Stimulated activated memory B cell treated with anti-CD40 and anti-IgM and Interleukin-4, amounts not matched to agents 10 μg/mL and 1 μg/mL and 100 μg/mL, for 72 hours (primary cell): Measurements from ENCODE around the gene TPM3.
"Not testable (repeated sequence)": the region's sequence is repeated elsewhere in the genome, so short reads cannot be mapped to it uniquely, and the experiment has no call there.

Experiments
- ATAC-seq: fragments of 150-1000 bp; cut with Tn5 transposase; 2 replicates; pipeline ENCODE4 v1.10.0; 2021
- H3K27ac Mint-ChIP-seq: one replicate; pipeline ENCODE4 v1.8.0; 2022; ENCODE audit warnings: mild to moderate bottlenecking, mixed read lengths
- H3K27me3 Mint-ChIP-seq: one replicate; pipeline ENCODE4 v1.8.0; 2022; ENCODE audit warnings: mixed read lengths
- H3K36me3 Mint-ChIP-seq: one replicate; pipeline ENCODE4 v1.8.0; 2022; ENCODE audit warnings: mixed read lengths
- H3K4me1 Mint-ChIP-seq: one replicate; pipeline ENCODE4 v1.8.0; 2022; ENCODE audit warnings: mixed read lengths
- H3K4me3 Mint-ChIP-seq: one replicate; pipeline ENCODE4 v1.8.0; 2022; ENCODE audit warnings: mild to moderate bottlenecking, moderate library complexity, mixed read lengths
- H3K9me3 Mint-ChIP-seq: one replicate; pipeline ENCODE4 v1.8.0; 2022; ENCODE audit warnings: mixed read lengths

Gene TPM3

GRCh38 chr1:154219541-154219940 is 27.6 kb upstream of the TPM3 start:
- Mint-ChIP-seq H3K4me1 (peaks cover 54% of the 10 kb centered on the region), H3K36me3 (peaks cover 31% of the 10 kb centered on the region), H3K27ac (peak overlapping the region; percentile 97)

DNA sequence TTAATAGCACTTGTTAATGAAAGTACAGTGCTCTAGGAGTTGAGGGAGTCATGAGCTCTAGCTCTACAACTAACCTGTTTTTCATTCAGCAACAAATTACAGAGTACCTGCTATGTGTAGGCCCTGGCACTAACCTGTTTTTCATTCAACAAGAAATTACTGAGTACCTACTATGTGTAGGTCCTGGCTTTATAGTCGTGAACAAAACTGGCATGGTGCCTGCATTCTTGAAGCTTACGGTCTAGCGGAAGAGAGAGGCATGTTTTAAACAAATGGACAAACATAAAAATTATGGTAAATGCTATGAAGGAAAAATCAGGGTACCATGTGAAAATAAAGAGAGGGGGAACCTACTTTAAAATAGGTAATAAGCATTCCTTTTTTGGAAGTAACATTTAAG is 26.6 kb upstream of the TPM3 start:
- Mint-ChIP-seq H3K27ac (peak overlapping the region; percentile 97), H3K4me3 (peak overlapping the region; percentile 91), H3K9me3 (no peaks in the 10 kb centered on the region), H3K27me3 (no peaks in the 10 kb centered on the region), H3K36me3 (peaks cover 35% of the 10 kb centered on the region), H3K4me1 (peaks cover 44% of the 10 kb centered on the region)
- no peak for ATAC-seq

More at GRCh38 chr1:154219541-154219940, 27.6 kb upstream of the TPM3 start:
- H3K4me3 Mint-ChIP-seq = peak overlapping the region; percentile 91
- no peaks in the 10 kb centered on the region for H3K27me3 Mint-ChIP-seq
- H3K9me3 Mint-ChIP-seq = no peaks in the 10 kb centered on the region
- no peak for ATAC-seq

- Mint-ChIP-seq H3K4me3 (no peak overlapping the region), H3K36me3 (peaks cover 57% of the 10 kb centered on the region)
These were observed 21.4 kb upstream of the TPM3 start for GRCh38 chr1:154213274-154213673.

DNA sequence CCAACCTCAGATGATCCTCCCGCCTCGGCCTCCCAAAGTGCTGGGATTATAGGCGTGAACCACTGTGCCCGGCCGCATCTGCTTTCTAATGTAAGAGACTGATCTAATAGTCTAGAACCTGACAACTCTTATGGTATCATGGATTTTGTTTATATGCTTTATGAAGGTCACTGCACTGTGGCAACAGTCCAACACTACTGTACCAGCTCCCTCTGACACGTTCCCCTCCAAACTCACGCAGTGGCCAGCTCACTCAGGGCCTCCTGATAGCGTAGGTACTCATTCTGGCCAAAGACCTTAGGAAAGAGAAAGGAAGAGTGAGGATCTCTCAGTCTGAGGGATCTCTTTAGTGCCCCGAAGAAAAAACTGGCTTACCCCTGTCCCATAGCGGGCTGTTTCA is 20.2 kb upstream of the TPM3 start:
- Mint-ChIP-seq H3K27me3 (no peaks in the 10 kb centered on the region), H3K4me3 (no peak overlapping the region), H3K36me3 (peaks cover 54% of the 10 kb centered on the region), H3K9me3 (no peaks in the 10 kb centered on the region), H3K4me1 (no peaks in the 10 kb centered on the region), H3K27ac (no peak overlapping the region)
- ATAC-seq = no peak

More at GRCh38 chr1:154213274-154213673, 21.4 kb upstream of the TPM3 start:
- Mint-ChIP-seq H3K27me3 (no peaks in the 10 kb centered on the region), H3K9me3 (no peaks in the 10 kb centered on the region), H3K4me1 (peaks cover 12% of the 10 kb centered on the region), H3K27ac (no peak overlapping the region)
- no peak for ATAC-seq

GRCh38 chr1:154208677-154209388 is 16.9 kb upstream of the TPM3 start:
- no peaks in the 10 kb centered on the region for H3K27me3 Mint-ChIP-seq
- H3K4me3 Mint-ChIP-seq = no peak overlapping the region
- no peaks in the 10 kb centered on the region for H3K9me3 Mint-ChIP-seq
- no peak overlapping the region for H3K27ac Mint-ChIP-seq
- H3K36me3 Mint-ChIP-seq = peaks cover 59% of the 10 kb centered on the region
- ATAC-seq = no peak
- no peaks in the 10 kb centered on the region for H3K4me1 Mint-ChIP-seq

- no peaks in the 10 kb centered on the region for H3K9me3 Mint-ChIP-seq
- H3K27me3 Mint-ChIP-seq = no peaks in the 10 kb centered on the region
- H3K36me3 Mint-ChIP-seq = peaks cover 51% of the 10 kb centered on the region
- H3K4me3 Mint-ChIP-seq = no peak overlapping the region
- ATAC-seq = no peak
- H3K4me1 Mint-ChIP-seq = no peaks in the 10 kb centered on the region
- no peak overlapping the region for H3K27ac Mint-ChIP-seq
These were observed 15.4 kb upstream of the TPM3 start for GRCh38 chr1:154207262-154207661.

GRCh38 chr1:154206196-154206595 is 14.3 kb upstream of the TPM3 start, which contains the start of gene CFAP141:
TSS of gene CFAP141 (minus strand) at chr1:154206333. CDS start at chr1:154206307, 26 bp downstream.
- Mint-ChIP-seq H3K27ac (no peak within 1 kb of the TSS), H3K27me3 (no peaks in the 10 kb centered on the region), H3K9me3 (no peaks in the 10 kb centered on the region), H3K36me3 (peaks cover 45% of the 10 kb centered on the region), H3K4me3 (no peak within 1 kb of the TSS), H3K4me1 (no peaks in the 10 kb centered on the region)
- ATAC-seq = no peak

DNA sequence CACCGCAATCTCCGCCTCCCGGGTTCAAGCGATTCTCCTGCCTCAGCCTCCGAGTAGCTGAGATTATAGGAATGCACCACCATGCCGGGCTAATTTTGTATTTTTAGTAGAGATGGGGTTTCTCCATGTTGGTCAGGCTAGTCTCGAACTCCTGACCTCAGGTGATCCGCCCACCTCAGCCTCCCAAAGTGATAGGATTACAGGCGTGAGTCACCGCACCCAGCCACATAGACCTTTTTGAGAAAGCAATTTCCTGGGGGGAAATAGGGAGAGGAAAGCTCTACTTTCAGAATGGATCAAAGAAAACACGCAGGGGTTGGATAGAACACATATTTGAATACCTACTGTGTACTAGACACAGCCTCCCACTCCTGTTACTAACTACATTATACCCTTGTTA is 13.9 kb upstream of the TPM3 start:
- H3K27ac Mint-ChIP-seq, H3K4me3 Mint-ChIP-seq, H3K4me1 Mint-ChIP-seq, H3K27me3 Mint-ChIP-seq, H3K9me3 Mint-ChIP-seq, ATAC-seq: not testable (repeated sequence)
- peaks cover 45% of the 10 kb centered on the region for H3K36me3 Mint-ChIP-seq

GRCh38 chr1:154199563-154199879 is 7.6 kb upstream of the TPM3 start:
- no peak for ATAC-seq
- H3K36me3 Mint-ChIP-seq = no peaks in the 10 kb centered on the region
- no peak overlapping the region for H3K27ac Mint-ChIP-seq
- H3K4me1 Mint-ChIP-seq = no peaks in the 10 kb centered on the region
- peaks cover 5% of the 10 kb centered on the region for H3K27me3 Mint-ChIP-seq
- no peaks in the 10 kb centered on the region for H3K9me3 Mint-ChIP-seq
- no peak overlapping the region for H3K4me3 Mint-ChIP-seq

DNA sequence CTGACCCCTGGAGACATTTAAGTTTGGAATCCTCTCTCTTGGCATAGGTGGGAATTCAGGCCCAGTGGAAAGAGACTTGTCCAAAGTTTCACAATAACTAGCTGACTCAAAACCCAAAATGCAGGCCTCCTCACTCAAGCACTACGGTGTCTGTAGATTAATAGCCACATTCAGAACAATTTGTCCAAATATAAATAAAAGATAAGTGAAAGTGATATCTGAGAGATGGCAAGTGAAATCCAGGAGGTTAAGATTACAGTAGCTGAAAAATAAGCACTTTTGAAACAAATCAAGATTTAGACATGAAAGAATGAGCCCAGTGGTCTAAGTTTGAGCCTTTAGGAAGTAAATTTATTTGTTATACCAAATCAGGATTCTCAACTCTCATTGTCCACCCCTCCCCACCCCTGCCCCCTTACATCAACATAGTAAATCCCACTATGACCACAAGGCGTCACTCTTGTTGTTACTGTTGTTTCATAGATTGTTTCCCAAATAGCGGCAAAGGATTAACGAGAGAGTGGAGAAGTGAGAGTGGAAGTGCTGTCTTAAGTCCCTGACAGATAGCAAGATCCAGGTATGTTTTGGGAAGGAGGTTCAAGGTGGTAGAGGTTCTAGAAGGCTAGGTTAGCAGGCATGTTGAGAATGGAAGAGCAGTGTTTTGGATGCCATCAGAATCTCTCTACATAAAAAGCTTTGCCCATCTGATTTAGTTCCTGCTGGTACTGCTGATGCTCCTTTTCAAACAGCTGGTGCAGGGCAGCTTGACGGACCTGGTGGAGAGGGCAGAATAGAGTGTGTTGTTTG is 7.1 kb upstream of the TPM3 start:
- H3K36me3 Mint-ChIP-seq = no peaks in the 10 kb centered on the region

GRCh38 chr1:154193821-154194220 is 1.9 kb upstream of the TPM3 start:
- Mint-ChIP-seq H3K4me1 (peaks cover 5% of the 10 kb centered on the region), H3K36me3 (no peaks in the 10 kb centered on the region), H3K27me3 (peaks cover 34% of the 10 kb centered on the region), H3K27ac (no peak overlapping the region), H3K4me3 (no peak overlapping the region), H3K9me3 (no peaks in the 10 kb centered on the region)
- ATAC-seq = no peak

More for the DNA sequence above, 7.1 kb upstream of the TPM3 start:
- H3K27ac Mint-ChIP-seq = no peak overlapping the region
- no peaks in the 10 kb centered on the region for H3K4me1 Mint-ChIP-seq
- no peaks in the 10 kb centered on the region for H3K9me3 Mint-ChIP-seq
- H3K4me3 Mint-ChIP-seq = no peak overlapping the region
- ATAC-seq = peak; percentile 47
- H3K27me3 Mint-ChIP-seq = peaks cover 11% of the 10 kb centered on the region

- Mint-ChIP-seq H3K36me3 (no peaks in the 10 kb centered on the region), H3K4me3 (no peak overlapping the region), H3K4me1 (peaks cover 5% of the 10 kb centered on the region), H3K9me3 (no peaks in the 10 kb centered on the region), H3K27ac (no peak overlapping the region), H3K27me3 (peaks cover 34% of the 10 kb centered on the region)
- no peak for ATAC-seq
These were observed 576 bp upstream of the TPM3 start for GRCh38 chr1:154192476-154192875.

DNA sequence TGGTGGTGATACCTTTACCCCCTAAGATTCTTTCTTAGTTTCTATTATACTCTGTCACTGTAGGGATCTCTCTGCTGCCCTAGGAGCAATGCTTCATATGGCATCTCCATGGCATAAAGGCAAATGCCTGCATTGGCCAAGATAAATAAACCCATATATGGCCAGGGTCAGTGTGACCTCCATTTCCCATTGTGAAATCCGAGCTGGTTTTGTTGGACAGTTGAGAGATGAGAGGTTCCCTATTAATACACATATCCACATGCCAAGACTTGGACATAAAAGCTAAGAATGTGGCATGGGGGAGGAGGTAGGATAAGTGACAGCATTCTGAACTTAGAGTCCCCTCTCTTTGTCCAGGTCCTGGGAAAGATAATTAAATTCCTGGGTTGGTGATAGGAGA is 1.4 kb downstream of the TPM3 start:
- H3K9me3 Mint-ChIP-seq = no peaks in the 10 kb centered on the region
- no peak overlapping the region for H3K27ac Mint-ChIP-seq
- H3K4me1 Mint-ChIP-seq = peaks cover 5% of the 10 kb centered on the region
- H3K36me3 Mint-ChIP-seq = no peaks in the 10 kb centered on the region
- ATAC-seq = no peak
- no peak overlapping the region for H3K4me3 Mint-ChIP-seq
- H3K27me3 Mint-ChIP-seq = peaks cover 34% of the 10 kb centered on the region

- ATAC-seq = no peak
- Mint-ChIP-seq H3K27me3 (peaks cover 3% of the 10 kb centered on the region), H3K4me1 (peaks cover 11% of the 10 kb centered on the region), H3K27ac (no peak overlapping the region), H3K36me3 (peaks cover 7% of the 10 kb centered on the region), H3K9me3 (no peaks in the 10 kb centered on the region), H3K4me3 (no peak overlapping the region)
These were observed 4.9 kb downstream of the TPM3 start for GRCh38 chr1:154186852-154187501.

DNA sequence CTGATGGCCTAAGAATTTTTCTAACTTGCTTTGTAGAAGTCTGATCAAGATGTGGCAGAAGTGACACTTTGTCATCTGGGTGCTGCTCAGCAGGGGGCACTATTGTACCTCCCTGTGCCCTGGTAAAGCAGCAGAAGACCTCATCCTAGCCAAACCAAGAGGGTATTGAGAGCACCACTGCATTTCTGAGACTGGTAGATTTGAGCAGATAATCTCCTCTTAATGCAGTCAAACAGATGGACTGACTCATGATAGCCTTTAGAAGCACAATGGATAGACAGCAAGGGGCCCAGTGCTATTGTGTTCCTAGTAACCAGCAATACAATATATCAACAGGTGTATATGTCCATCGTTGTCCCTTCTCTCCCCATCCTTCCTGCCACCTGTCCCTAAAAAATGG is 5.7 kb downstream of the TPM3 start:
- H3K36me3 Mint-ChIP-seq = peaks cover 15% of the 10 kb centered on the region
- H3K4me1 Mint-ChIP-seq = peaks cover 17% of the 10 kb centered on the region
- no peak overlapping the region for H3K27ac Mint-ChIP-seq
- no peak overlapping the region for H3K4me3 Mint-ChIP-seq
- no peak for ATAC-seq
- no peaks in the 10 kb centered on the region for H3K27me3 Mint-ChIP-seq
- H3K9me3 Mint-ChIP-seq = no peaks in the 10 kb centered on the region
